C4-2B (cell line): ENCODE measurements around the gene COA3.

Experiments
- H3K27ac ChIP-seq: fragments of 450-650 bp; 2 replicates; pipeline ENCODE4 v1.5.1; 2017
- ZFX ChIP-seq: fragments of 450-650 bp; IDR thresholded peaks from 2 replicates; pipeline ENCODE4 v1.6.1; 2017
- TF ChIP-seq, protein P1 (sequence below): fragments of 450-650 bp; conservative IDR thresholded peaks from 2 replicates; pipeline ENCODE4 v1.5.1; 2017; ENCODE audit warnings: mild to moderate bottlenecking

COA3 gene

DNA sequence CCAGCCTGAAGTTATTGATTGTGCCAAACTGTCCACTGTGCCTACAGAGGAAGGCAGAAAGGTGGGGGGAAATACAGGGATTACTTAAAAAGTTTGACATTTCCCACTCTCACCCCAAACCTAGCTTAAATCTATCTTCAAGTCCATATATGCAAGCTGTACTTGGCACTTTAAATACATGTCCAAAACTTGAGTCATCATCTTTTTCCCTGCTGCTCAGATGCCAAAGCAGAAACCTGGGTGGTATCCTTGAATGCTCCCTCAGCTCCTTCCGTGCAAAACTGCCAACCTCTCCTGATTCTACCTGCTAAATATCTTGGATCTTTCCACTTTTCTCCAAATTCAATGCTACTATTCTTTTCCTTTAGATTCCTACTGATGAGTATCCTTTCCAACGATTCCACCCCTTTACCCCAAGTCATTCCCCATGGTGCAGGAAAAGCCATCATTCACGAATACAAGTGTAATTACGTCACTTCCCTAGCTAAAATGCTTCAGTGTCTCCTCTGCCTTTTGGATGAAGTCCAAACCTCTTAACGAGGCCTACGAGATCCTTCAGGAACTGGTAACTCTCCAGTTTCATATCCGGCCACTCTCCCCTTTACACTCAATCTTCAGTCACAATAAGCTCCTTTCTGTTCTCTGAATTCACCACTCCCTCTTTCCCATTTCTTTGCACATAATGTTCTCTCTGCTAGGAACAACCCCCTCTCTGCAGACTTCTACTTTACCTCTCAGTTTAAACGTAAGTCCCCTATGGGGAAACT is 16.3 kb upstream of the COA3 start:
- H3K27ac ChIP-seq, result no peak overlapping the region
- TF ChIP-seq ZFX, result no peak
- TF ChIP-seq, protein P1, sequence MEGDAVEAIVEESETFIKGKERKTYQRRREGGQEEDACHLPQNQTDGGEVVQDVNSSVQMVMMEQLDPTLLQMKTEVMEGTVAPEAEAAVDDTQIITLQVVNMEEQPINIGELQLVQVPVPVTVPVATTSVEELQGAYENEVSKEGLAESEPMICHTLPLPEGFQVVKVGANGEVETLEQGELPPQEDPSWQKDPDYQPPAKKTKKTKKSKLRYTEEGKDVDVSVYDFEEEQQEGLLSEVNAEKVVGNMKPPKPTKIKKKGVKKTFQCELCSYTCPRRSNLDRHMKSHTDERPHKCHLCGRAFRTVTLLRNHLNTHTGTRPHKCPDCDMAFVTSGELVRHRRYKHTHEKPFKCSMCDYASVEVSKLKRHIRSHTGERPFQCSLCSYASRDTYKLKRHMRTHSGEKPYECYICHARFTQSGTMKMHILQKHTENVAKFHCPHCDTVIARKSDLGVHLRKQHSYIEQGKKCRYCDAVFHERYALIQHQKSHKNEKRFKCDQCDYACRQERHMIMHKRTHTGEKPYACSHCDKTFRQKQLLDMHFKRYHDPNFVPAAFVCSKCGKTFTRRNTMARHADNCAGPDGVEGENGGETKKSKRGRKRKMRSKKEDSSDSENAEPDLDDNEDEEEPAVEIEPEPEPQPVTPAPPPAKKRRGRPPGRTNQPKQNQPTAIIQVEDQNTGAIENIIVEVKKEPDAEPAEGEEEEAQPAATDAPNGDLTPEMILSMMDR, result no peak

DNA sequence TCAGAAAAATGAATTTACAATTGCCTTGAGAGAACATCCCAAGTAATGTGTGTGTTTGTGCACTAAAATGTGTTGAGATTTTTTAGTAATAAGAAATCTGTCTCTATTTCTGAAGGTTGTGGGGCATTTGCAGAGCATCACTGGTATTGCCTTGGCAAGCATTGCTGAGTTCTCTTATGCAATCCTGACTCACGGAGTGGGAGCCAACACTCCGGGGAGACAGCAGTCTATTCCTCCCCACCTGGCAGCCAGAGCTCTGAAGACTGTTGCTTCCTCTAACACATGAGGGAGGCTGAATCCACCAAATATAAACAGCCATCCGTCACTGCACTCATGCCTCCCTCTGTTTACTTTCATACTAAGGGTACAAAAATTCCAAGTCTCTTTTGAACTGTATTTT is 10.7 kb upstream of the COA3 start:
- no peak for TF ChIP-seq ZFX
- TF ChIP-seq, protein P1, result no peak
- H3K27ac ChIP-seq, result no peak overlapping the region

DNA sequence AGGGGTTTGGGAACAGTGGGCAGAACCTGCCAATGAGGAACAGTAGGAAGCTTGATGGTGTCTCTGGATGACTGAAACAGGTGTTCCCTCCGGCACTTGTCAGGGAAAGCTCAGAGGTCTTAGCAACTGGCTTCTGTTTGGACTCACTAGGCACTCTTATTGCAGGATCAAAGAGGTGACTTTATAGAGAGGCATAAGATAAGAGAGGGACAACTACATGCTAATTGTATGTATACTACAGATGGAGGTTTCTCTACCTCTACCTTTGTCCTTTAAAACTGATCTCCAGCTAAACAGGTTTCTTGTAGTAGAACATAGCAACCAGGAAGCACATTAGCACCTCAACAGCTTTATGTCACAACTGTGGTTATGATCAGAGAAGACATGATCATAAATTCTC is 7.7 kb upstream of the COA3 start:
- no peak for TF ChIP-seq ZFX
- TF ChIP-seq, protein P1, result no peak
- peak overlapping the region; percentile 46 for H3K27ac ChIP-seq

DNA sequence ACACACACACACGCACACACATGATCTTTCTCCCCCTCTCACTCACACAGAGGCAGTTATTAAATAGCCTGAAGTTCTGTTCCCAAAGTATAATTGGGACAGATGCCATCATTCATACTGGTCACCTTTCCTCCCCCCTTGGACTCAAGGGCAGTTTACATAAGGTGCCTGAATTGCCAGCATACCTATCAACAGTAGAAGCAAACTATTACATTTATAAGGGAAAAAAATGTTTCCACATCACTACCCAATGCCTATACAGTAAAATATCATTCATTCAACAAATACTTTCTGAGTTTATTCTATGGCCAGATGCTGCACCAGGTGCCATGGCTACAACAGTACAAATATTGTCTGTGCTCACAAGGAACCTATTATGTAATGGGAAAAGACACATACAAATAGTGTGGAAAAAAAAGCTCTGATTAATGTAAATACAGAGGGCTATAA is 6.4 kb upstream of the COA3 start:
- H3K27ac ChIP-seq, result peak overlapping the region; percentile 57
- TF ChIP-seq, protein P1, result no peak
- no peak for TF ChIP-seq ZFX

DNA sequence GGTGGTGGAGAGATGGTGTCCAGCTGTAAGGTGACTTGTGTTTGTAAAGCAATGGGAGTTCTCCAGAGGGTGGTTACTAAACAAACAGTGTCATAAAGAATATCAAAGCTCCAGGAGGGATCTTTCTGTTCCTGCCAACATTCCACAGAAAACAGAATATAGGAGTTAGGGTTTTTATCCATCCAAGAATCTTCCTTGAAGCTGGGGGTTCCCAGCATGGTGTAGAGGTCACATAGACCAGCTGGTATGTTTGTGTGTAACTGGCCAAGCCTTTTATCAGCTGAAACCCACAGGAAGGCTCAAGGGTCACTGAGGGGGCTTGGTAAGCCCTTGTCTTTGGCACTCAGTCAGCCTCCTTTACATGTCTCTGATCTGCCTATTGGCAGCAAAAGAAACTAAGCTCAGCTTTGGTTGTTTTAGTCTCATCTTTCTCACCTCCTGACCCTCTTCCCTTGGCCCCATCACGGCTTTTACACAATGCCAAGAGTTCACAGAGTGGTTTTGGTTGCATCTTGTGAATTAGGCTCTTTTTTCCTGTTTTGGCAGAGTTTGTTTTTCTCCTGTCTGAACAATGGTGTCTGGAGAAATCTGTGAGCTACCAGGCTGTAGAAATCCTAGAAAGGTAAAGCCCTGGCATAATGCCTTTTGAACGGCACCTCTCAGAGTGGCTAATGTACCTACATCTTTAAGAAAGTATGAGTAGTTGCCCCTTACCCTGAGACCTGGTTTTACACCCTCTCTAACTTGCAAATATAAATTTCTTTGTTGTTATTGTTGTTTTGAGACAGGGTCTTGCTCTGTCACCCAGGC is 4.8 kb upstream of the COA3 start:
- no peak for TF ChIP-seq ZFX
- TF ChIP-seq, protein P1, result no peak
- peak overlapping the region; percentile 57 for H3K27ac ChIP-seq

DNA sequence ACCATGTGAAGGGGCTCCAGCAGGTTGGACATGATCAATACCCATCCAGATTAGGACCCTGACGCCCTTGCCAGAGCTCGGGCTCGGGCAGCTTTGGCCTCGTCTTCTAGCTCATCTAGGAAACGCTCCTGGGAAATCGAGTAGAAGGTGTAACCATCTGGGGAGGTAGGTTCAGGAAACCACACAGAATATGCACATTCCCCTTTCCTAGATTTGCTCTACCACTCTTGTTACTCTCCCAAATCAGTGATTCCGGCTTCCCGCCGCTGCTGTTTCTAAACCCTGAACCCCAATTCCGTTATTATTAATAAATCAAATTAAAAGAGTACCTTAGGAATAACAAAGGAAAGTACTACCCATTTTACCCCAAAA is 507 bp downstream of the COA3 start:
- peak overlapping the region; percentile 61 for H3K27ac ChIP-seq
- no peak for TF ChIP-seq ZFX
- TF ChIP-seq, protein P1, result no peak
